HG03558 (cell line): ENCODE measurements around the gene RAB18.
"Not testable (repeated sequence)": the region's sequence is repeated elsewhere in the genome, so short reads cannot be mapped to it uniquely, and the experiment has no call there.

Experiments
- ATAC-seq: cut with Tn5 transposase; IDR thresholded peaks from one replicate; pipeline ENCODE4 v1.9.1; 2021; ENCODE audit warnings: moderate number of reproducible peaks; ENCODE audit not compliant: unreplicated experiment; ENCODE audit errors: extremely low read depth

RAB18 gene

GRCh38 chr10:27503498-27504006 lies 552 bp upstream of the RAB18 start:
- ATAC-seq: no peak

GRCh38 chr10:27504808-27505460 lies 830 bp downstream of the RAB18 start:
- ATAC-seq: no peak

- not testable (repeated sequence) for ATAC-seq
Observed at GRCh38 chr10:27505537-27505936, 1.4 kb downstream of the RAB18 start.

- no peak for ATAC-seq
Observed at GRCh38 chr10:27506280-27506679, 2.2 kb downstream of the RAB18 start.

- no peak for ATAC-seq
Observed at GRCh38 chr10:27512548-27512947, 8.4 kb downstream of the RAB18 start.

- ATAC-seq: no peak
Observed at GRCh38 chr10:27513451-27514191, 9.5 kb downstream of the RAB18 start.

- ATAC-seq: no peak
Observed at GRCh38 chr10:27514243-27514642, 10.1 kb downstream of the RAB18 start.

GRCh38 chr10:27518261-27518660 lies 14.2 kb downstream of the RAB18 start:
- ATAC-seq: no peak

- no peak for ATAC-seq
Observed at GRCh38 chr10:27525819-27526218, 21.7 kb downstream of the RAB18 start.

- ATAC-seq: no peak
Observed at GRCh38 chr10:27526242-27526641, 22.1 kb downstream of the RAB18 start.

- no peak for ATAC-seq
Observed at GRCh38 chr10:27527666-27528295, 23.7 kb downstream of the RAB18 start.

- no peak for ATAC-seq
Observed at GRCh38 chr10:27529010-27529783, 25.1 kb downstream of the RAB18 start.

GRCh38 chr10:27530477-27530876 lies 26.4 kb downstream of the RAB18 start:
- ATAC-seq: no peak

GRCh38 chr10:27531336-27531847 lies 27.3 kb downstream of the RAB18 start:
- ATAC-seq: no peak

- ATAC-seq: no peak
Observed at GRCh38 chr10:27534161-27534700, 30.1 kb downstream of the RAB18 start.

GRCh38 chr10:27535317-27535716 lies 31.2 kb downstream of the RAB18 start:
- ATAC-seq: no peak

- no peak for ATAC-seq
Observed at GRCh38 chr10:27536437-27536836, 32.3 kb downstream of the RAB18 start.

GRCh38 chr10:27537166-27537565 lies 33.1 kb downstream of the RAB18 start:
- ATAC-seq: no peak

GRCh38 chr10:27537787-27538186 lies 33.7 kb downstream of the RAB18 start:
- ATAC-seq: no peak

- ATAC-seq: no peak
Observed at GRCh38 chr10:27540672-27541071, 36.6 kb downstream of the RAB18 start.
